B cell (primary cell): ENCODE data around the gene C2orf81. TPM values are rescaled to one million over a fixed set of nuclear protein-coding genes. Genes with fewer than 3 reads are reported as not detected.

ENCODE experiments used
- ATAC-seq: fragments of 200-7000 bp; cut with Tn5 transposase; one replicate; pipeline ENCODE4 v1.10.0; 2021; ENCODE audit warnings: low read depth, mild to moderate bottlenecking, moderate number of reproducible peaks, moderate library complexity
- CTCF ChIA-PET: fragments of 350-600 bp; sonication (Branson Sonifier 250); formaldehyde crosslinking; loops from one replicate; lab custom pipeline; 2021; ENCODE audit warnings: antibody characterized with exemption, inconsistent platforms; lab: Charles Lee
- POLR2A ChIA-PET: fragments of 350-600 bp; sonication (Branson Sonifier 250); formaldehyde crosslinking; loops from one replicate; lab custom pipeline; 2021; ENCODE audit warnings: antibody characterized with exemption; lab: Charles Lee
- DNase-seq: peaks from one replicate; pipeline ENCODE4 v3.0.0; 2013
- H2AFZ ChIP-seq: 2 replicates; pipeline ENCODE4 v1.6.1; 2012; ENCODE audit warnings: mild to moderate bottlenecking, low read depth, low read length; ENCODE audit not compliant: insufficient read depth, poor library complexity, severe bottlenecking
- H3K27ac ChIP-seq, 2 donors: 1 replicate in 1 of 2; 2 replicates in 1 of 2; pipeline ENCODE4 v1.5.1; 2012 to 2013; ENCODE audit warnings: low read length in 2 of 2, mild to moderate bottlenecking in 2 of 2, moderate library complexity in 1 of 2
- H3K27me3 ChIP-seq, 4 experiments: fragments of 200-600 bp in 1 of 4; sonication (generic) in 1 of 4; replicated peaks in 1 of 4; 1 replicate in 2 of 4; 2 replicates in 2 of 4; pipeline versions ENCODE4 v1.6.1 to v1.7.0; 2013 to 2016; ENCODE audit warnings: low read length in 3 of 4, mild to moderate bottlenecking in 2 of 4, mixed read lengths in 1 of 4, moderate library complexity in 1 of 4; ENCODE audit not compliant: insufficient read depth in 4 of 4, control insufficient read depth in 3 of 4; ENCODE audit errors: control extremely low read depth in 1 of 4
- H3K36me3 ChIP-seq, 2 experiments: replicated peaks in 1 of 2; 1 replicate in 1 of 2; 2 replicates in 1 of 2; pipeline versions ENCODE4 v1.6.1 to v1.7.1; 2013; ENCODE audit warnings: low read length in 1 of 2; ENCODE audit not compliant: insufficient read depth in 2 of 2, control insufficient read depth in 1 of 2; ENCODE audit errors: control extremely low read depth in 1 of 2, extremely low read depth in 1 of 2
- H3K4me1 ChIP-seq, 2 donors: fragments of 200-600 bp in 1 of 2; sonication (generic) in 1 of 2; 1 replicate in 1 of 2; 2 replicates in 1 of 2; pipeline versions ENCODE4 v1.5.1 to v1.6.1; 2013 to 2017; ENCODE audit warnings: low read length in 2 of 2; ENCODE audit not compliant: control insufficient read depth in 2 of 2, insufficient read depth in 2 of 2
- H3K4me2 ChIP-seq: replicated peaks from 2 replicates; pipeline ENCODE3; 2012; ENCODE audit warnings: mild to moderate bottlenecking, low read depth, low read length; ENCODE audit not compliant: poor library complexity, severe bottlenecking
- H3K4me3 ChIP-seq, 5 experiments: fragments of 200-600 bp in 1 of 5; sonication (generic) in 1 of 5; 1 replicate in 3 of 5; 2 replicates in 2 of 5; pipeline versions ENCODE4 v1.5.1 to v1.7.0; 2011 to 2016; ENCODE audit warnings: low read length in 4 of 5, mild to moderate bottlenecking in 4 of 5, low read depth in 2 of 5, control low read depth in 1 of 5, moderate library complexity in 1 of 5; ENCODE audit not compliant: insufficient read depth in 1 of 5; ENCODE audit errors: control extremely low read depth in 1 of 5, extremely low read depth in 1 of 5
- H3K79me2 ChIP-seq: fragments of 200-600 bp; sonication (generic); one replicate; pipeline ENCODE4 v1.6.0; 2016; ENCODE audit warnings: low read length; ENCODE audit not compliant: control insufficient read depth, insufficient read depth
- H3K9ac ChIP-seq: fragments of 200-600 bp; sonication (generic); 2 replicates; pipeline ENCODE4 v1.6.1; 2017; ENCODE audit warnings: mild to moderate bottlenecking, low read length, moderate library complexity
- H3K9me3 ChIP-seq, 3 donors: one replicate each; pipeline versions ENCODE4 v1.6.1 to v1.7.1; 2013; ENCODE audit warnings: low read length in 2 of 3; ENCODE audit not compliant: control insufficient read depth in 2 of 3, insufficient read depth in 1 of 3; ENCODE audit errors: control extremely low read depth in 1 of 3
- H4K20me1 ChIP-seq: 2 replicates; pipeline ENCODE4 v1.6.0; 2012; ENCODE audit warnings: mild to moderate bottlenecking, low read length; ENCODE audit not compliant: insufficient read depth, control insufficient read depth, poor library complexity, severe bottlenecking
- H3K27ac Mint-ChIP-seq: one replicate; pipeline ENCODE4 v1.8.0; 2021; ENCODE audit warnings: mixed read lengths
- H3K27me3 Mint-ChIP-seq: one replicate; pipeline ENCODE4 v1.8.0; 2021; ENCODE audit warnings: mixed read lengths
- H3K4me1 Mint-ChIP-seq: one replicate; pipeline ENCODE4 v1.8.0; 2021; ENCODE audit warnings: mixed read lengths
- H3K4me3 Mint-ChIP-seq: one replicate; pipeline ENCODE4 v1.8.0; 2021; ENCODE audit warnings: mixed read lengths
- H3K9me3 Mint-ChIP-seq: one replicate; pipeline ENCODE4 v1.8.0; 2022; ENCODE audit warnings: mixed read lengths; ENCODE audit not compliant: insufficient read depth
- CTCF ChIP-seq: fragments of 200-600 bp; IDR thresholded peaks from one replicate; pipeline ENCODE4 v1.8.0; 2022; ENCODE audit warnings: antibody characterized with exemption, mild to moderate bottlenecking
- EZH2 ChIP-seq: IDR thresholded peaks from 2 replicates; pipeline ENCODE4 v1.6.1; 2012; ENCODE audit warnings: borderline replicate concordance, low read depth, mild to moderate bottlenecking, moderate library complexity, low read length; ENCODE audit not compliant: insufficient read depth, poor library complexity, severe bottlenecking
- WGBS: methylation state at CpG from one replicate; pipeline ENCODE4 v1.1.5; 2013; ENCODE audit warnings: missing lambda C conversion rate; ENCODE audit not compliant: insufficient coverage; 5-methylcytosine and 5-hydroxymethylcytosine counted together
- intact Hi-C: fragments of 100-400 bp; cut with micrococcal nuclease; formaldehyde crosslinking; loops from one replicate; pipeline ENCODE4 v1.10.0; 2022
- polyA plus RNA-seq: library from polyadenylated mRNA; depleted of rRNA; stranded (reverse); fragments of >200 nt; gene quantifications from 2 replicates; pipeline ENCODE4 v1.2.3, GENCODE V29; 2012
- total RNA-seq, 2 donors: library from RNA; stranded (reverse); fragments of 120-200 nt in 1 of 2; gene quantifications; 1 replicate in 1 of 2; 2 replicates in 1 of 2; pipeline versions ENCODE4 v1.2.3 to v1.2.4, GENCODE V29; 2013 to 2022

C2orf81 gene
- total and polyA plus RNA-seq, 2 donors (not counting 1 experiment from before 2014, with no cell fraction given), result 5.4 to 8.6 TPM

- peaks cover 0 to 74% of the 10 kb centered on the region in 2 experiments for H3K36me3 ChIP-seq
- 97% methylated on average over 7 of the region's 9 CpGs for WGBS
Observed at GRCh38 chr2:74371421-74371820, 50.0 kb downstream of the C2orf81 start.

GRCh38 chr2:74369976-74370375 lies 51.4 kb downstream of the C2orf81 start:
- Histone ChIP-seq H3K36me3 (peaks cover 0 to 80% of the 10 kb centered on the region in 2 experiments), H4K20me1 (peaks cover 15% of the 10 kb centered on the region), H3K9ac (no peak overlapping the region), H3K27ac (no peak overlapping the region), H3K9me3 (no peaks in the 10 kb centered on the region), H3K4me1 (no peaks in the 10 kb centered on the region), H3K4me3 (no peak overlapping the region), H3K27me3 (no peaks in the 10 kb centered on the region), H3K4me2 (no peak overlapping the region), H2AFZ (no peak overlapping the region), H3K79me2 (no peaks in the 10 kb centered on the region)
- POLR2A ChIA-PET, result no interaction called here
- intact Hi-C loops, result no loop called here
- TF ChIP-seq EZH2, result no peak
- no peak for TF ChIP-seq CTCF
- H3K9me3 Mint-ChIP-seq, result no peaks in the 10 kb centered on the region
- H3K4me1 Mint-ChIP-seq, result no peaks in the 10 kb centered on the region
- H3K27me3 Mint-ChIP-seq, result no peaks in the 10 kb centered on the region
- no peak for ATAC-seq
- no peak overlapping the region for H3K4me3 Mint-ChIP-seq
- H3K27ac Mint-ChIP-seq, result no peak overlapping the region
- CTCF ChIA-PET, result no interaction called here
- 100% methylated on average over 3 of the region's 7 CpGs for WGBS
- DNase-seq, result no peak

More at GRCh38 chr2:74371421-74371820, 50.0 kb downstream of the C2orf81 start:
- Mint-ChIP-seq H3K27me3 (no peaks in the 10 kb centered on the region), H3K9me3 (no peaks in the 10 kb centered on the region), H3K4me3 (no peak overlapping the region), H3K27ac (no peak overlapping the region), H3K4me1 (no peaks in the 10 kb centered on the region)
- H3K4me2 ChIP-seq, result no peak overlapping the region
- DNase-seq (no peak), ATAC-seq (no peak)
- H4K20me1 ChIP-seq, result peaks cover 29% of the 10 kb centered on the region
- ChIA-PET CTCF (no interaction called here), POLR2A (no interaction called here)
- no peak overlapping the region for H3K4me3 ChIP-seq
- H3K27me3 ChIP-seq, result no peaks in the 10 kb centered on the region
- TF ChIP-seq EZH2 (no peak), CTCF (no peak)
- no peaks in the 10 kb centered on the region for H3K9me3 ChIP-seq
- H2AFZ ChIP-seq, result no peak overlapping the region
- H3K27ac ChIP-seq, result no peak overlapping the region
- intact Hi-C loops, result no loop called here
- H3K9ac ChIP-seq, result no peak overlapping the region
- H3K4me1 ChIP-seq, result no peaks in the 10 kb centered on the region
- no peaks in the 10 kb centered on the region for H3K79me2 ChIP-seq
